GM18909 (cell line): ENCODE measurements around the gene EFCAB6.
"Not testable (repeated sequence)": the region's sequence is repeated elsewhere in the genome, so short reads cannot be mapped to it uniquely, and the experiment has no call there.

Experiments used
- ATAC-seq: cut with Tn5 transposase; IDR thresholded peaks from one replicate; pipeline ENCODE4 v1.9.1; 2021; ENCODE audit warnings: mild to moderate bottlenecking; ENCODE audit not compliant: unreplicated experiment, poor library complexity

EFCAB6 gene

GRCh38 chr22:43726322-43726721, 85.8 kb downstream of the EFCAB6 start:
- no peak for ATAC-seq

DNA sequence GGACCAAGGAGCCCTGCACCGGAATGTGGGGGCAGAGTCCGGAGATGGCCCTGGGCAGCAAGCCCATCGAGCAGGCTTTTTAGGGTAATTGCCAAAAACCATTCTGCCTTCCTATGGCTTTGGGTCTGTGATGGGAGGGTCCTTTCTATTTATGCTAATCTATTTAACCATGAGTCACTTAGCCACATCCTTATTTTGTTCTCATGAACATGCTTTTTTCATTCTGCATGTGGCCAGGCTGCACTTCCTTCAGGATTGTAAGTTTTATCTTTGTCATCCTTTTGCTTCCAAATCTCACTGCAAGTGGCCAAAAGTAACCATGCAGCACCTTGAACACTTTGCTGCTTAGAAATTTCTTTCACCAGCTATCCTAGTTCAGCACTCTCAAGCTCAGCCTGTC, 88.3 kb downstream of the EFCAB6 start:
- no peak for ATAC-seq

DNA sequence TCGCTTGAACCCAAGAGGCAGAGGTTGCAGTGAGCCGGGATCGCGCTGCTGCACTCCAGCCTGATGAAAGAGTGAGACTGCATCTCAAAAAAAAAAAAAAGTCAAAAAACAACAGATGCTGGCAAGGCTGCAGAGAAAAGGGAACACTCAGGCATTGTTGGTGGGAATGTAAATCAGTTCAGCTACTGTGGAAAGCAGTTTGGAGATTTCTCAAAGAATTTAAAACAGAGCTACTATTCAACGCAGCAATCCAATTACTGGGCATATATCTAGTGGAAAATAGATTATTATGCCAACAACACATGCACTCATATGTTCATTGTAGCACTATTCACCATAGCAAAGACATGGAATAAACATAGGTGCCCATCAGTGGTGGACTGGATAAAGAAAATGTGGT, 89.7 kb downstream of the EFCAB6 start:
- ATAC-seq, result no peak

DNA sequence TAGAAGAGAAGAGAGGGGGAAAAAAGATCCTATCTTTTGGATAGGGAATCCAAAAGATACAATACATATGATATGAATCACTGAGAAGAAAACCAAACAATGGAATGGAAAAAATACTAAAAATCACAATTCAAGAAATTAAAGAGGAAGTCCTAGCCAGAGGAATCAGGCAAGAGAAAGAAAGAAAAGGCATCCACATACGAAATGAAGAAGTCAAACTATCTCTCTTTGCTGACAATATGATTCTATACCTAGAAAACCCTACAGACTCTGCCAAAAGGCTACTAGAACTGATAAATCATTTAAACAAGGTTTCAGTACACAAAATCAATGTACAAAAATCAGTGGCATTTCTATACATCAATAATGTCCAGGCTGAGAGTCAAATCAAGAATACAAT, 91.4 kb downstream of the EFCAB6 start:
- no peak for ATAC-seq

DNA sequence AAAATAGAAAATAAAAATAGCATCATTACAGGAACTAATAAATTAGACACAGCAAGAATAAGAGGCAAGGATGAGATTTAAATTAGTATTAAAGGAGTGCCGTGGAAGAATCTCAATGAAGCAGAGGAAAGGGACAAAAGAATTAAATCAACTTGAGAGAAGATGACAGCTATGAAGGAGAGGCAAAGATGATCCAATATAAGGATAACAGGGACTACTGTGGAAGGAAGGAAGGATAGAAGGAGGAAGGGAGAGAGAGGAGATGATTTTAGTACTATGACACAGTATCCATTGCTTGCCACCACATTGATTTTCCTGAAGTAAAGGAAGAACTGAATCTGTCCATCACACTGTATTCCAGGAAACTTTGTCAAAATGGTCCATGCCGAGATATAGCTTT, 98.0 kb downstream of the EFCAB6 start:
- no peak for ATAC-seq

DNA sequence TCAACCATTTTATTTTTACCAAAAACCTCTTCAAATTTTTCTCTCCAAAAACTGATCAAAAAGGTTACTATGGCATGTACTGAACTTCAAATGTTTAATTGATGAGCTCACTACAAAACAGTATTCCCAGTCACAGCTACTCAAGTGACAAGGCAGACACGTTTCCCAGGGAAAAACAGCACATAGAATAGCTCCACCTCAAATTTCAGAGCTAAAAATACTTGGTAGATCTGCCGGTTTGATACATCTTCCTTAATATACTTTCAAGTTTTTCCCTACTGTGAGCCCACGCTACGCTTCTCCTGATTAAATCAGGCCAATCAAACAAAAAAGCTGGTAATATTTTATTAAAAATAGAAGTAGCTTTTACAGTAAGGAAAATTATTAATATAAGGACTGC, 100.4 kb downstream of the EFCAB6 start:
- no peak for ATAC-seq

GRCh38 chr22:43707648-43708047, 104.5 kb downstream of the EFCAB6 start:
- ATAC-seq, result no peak

DNA sequence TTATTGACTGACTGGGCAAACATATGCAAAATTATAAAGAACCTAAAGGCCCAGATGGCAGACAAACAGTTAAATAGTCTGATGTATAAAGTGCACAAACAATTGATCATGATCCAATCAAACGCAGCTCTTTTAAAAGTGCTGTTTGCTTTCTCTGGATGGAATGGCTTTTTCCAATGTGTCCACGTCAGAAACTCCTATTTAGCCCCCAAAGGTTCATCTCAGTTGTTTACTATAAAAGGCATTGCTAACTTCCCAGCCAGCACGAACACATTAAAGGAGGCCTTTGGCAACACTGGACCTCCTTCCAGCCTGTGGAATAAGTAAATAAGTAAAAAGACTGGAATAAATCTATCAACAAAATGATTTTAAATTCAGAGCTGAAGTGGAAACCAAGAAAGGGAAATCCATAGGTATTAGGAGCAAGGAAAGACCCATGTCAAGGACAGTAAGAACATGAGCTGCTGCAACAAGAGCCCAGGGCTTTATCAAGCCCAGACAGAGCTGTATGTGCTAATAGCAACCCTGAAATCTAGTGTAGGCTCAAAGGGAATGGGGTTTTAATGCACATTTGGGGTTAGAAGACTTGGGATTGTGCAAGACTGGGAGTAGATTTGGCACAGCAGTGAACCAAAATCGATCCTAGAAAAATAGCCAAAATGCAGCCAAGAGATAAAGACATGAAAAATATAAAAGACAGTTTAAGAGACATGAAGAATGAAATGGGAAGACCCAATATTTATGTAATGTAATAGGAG, 105.4 kb downstream of the EFCAB6 start:
- no peak for ATAC-seq

GRCh38 chr22:43706151-43706550, 106.0 kb downstream of the EFCAB6 start:
- no peak for ATAC-seq

DNA sequence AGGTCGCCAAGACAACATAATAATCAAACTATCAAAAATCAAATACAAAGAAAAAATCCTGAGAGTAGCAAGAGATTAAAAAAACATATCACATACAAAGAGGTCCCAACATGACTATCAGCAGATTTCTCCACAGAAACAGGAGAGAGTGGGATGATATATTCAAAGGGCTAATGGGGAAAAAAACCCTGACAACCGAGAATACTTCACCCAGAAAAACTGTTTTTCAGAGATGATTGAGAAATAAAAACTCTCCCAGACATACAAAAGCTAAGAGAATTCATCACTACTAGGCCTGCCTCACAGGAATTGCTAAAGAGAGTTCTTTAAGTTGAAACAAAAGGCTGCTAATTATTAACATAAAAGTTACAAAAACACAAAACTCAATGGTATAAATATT, 108.1 kb downstream of the EFCAB6 start:
- no peak for ATAC-seq

GRCh38 chr22:43698403-43698802, 113.7 kb downstream of the EFCAB6 start:
- no peak for ATAC-seq

DNA sequence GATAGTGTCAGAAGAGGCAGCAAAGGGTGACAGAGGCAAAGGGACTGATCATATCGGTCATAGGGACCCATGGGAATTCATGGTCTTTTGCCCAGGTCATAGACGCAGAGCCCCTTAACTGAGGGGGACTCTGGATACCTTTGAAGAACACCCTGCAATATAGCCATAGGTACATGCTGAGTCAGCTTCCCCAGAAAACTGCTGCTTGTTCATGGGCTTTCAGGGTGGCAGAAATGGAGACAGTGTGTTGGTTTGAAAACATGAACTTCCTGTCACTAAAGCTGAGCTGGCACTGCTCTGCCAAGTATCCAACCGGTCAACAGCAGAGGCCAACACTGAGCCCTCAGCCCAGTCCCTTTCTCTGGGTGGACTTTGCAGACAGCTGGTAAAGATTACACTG, 114.2 kb downstream of the EFCAB6 start:
- no peak for ATAC-seq

DNA sequence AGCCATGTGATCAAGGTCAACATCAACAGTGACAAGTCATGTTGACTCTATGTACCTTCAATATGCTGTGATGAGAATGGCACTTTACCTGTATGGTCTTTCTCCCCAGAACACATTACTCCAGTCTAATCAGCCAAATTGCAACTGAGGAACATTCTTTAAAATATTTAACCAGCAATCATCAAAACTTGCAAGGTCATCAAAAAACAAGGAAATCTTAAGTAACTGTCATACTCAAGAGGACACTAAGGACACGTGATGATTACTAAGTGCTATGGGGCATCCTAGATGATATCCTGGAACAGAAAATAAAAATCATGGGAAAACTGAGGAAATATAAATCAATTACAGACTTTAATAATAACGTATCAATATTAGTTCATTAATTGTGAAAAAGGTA, 118.9 kb downstream of the EFCAB6 start:
- ATAC-seq, result no peak

- ATAC-seq, result no peak
These were observed 122.7 kb downstream of the EFCAB6 start for GRCh38 chr22:43689356-43689755.

GRCh38 chr22:43682851-43683250, 129.3 kb downstream of the EFCAB6 start:
- no peak for ATAC-seq

- no peak for ATAC-seq
These were observed 130.3 kb downstream of the EFCAB6 start for GRCh38 chr22:43681731-43682360.

DNA sequence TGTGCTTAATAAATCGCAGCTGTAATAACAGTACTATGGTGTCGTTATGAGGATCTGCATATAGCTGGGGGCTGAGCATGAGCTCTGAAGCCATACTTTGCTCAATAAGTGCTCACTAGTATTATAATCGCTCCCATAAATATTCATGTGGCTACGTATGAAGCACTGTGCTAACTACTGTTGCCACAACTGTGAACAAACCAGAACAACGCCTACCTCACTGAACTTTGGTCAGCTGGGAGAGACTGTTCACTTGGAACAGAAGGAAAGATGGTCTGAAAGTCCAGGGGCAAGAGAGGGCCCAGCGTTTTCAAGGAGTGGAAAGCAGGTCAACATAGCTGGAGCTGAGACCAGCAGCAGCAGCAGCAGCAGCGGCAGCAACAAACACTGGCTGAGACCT, 141.6 kb downstream of the EFCAB6 start:
- ATAC-seq, result no peak

DNA sequence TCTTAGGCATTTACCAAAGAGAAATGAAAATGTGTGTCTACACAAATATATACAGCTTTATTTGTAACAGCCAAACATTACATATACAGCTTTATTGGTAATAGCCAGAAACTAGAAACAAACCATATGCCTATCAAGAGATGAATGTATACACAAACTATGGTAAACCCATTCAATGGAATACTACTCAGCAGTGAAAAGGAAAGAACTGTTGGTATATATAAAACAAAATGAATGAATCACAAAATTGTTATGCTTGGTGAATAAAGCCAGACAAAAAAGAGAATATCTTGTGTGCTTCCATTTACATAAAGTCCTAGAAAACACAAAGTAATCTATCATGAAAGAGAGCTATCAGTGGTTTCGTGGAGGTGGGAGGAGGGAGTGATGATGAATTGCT, 142.9 kb downstream of the EFCAB6 start:
- ATAC-seq, result no peak

- no peak for ATAC-seq
These were observed 144.4 kb downstream of the EFCAB6 start for GRCh38 chr22:43667656-43668055.

- no peak for ATAC-seq
These were observed 145.6 kb downstream of the EFCAB6 start for GRCh38 chr22:43666457-43666856.

GRCh38 chr22:43658823-43659222, 153.3 kb downstream of the EFCAB6 start:
- ATAC-seq, result no peak

GRCh38 chr22:43656581-43656980, 155.5 kb downstream of the EFCAB6 start:
- not testable (repeated sequence) for ATAC-seq
